Astrocyte (in vitro differentiated cells and primary cell): ENCODE measurements around the gene RALGAPB. TPM values are rescaled to one million over a fixed set of nuclear protein-coding genes. Genes with fewer than 3 reads are reported as not detected.
A peak's percentile ranks its signal among the peaks of the same experiment; 100 is the strongest.

Experiments used
- DNase-seq: peaks from one replicate; pipeline ENCODE4 v3.0.0-alpha.2; 2010; ENCODE audit warnings: low read depth
- FAIRE-seq: peaks from 2 replicates; lab custom pipeline; 2011; peaks lifted over from hg19 to GRCh38; lab: Jason Lieb, UNC
- H2AFZ ChIP-seq: 2 replicates; pipeline ENCODE4 v1.6.0; 2012; ENCODE audit warnings: low read depth, low read length, inconsistent platforms
- H3K27ac ChIP-seq: 2 replicates; pipeline ENCODE4 v1.5.1; 2011; ENCODE audit warnings: low read depth, low read length, inconsistent platforms
- H3K27me3 ChIP-seq: 2 replicates; pipeline ENCODE4 v1.6.0; 2011; ENCODE audit warnings: low read length, inconsistent platforms; ENCODE audit not compliant: insufficient read depth
- H3K36me3 ChIP-seq: 2 replicates; pipeline ENCODE4 v1.5.1; 2011; ENCODE audit warnings: low read length, inconsistent platforms; ENCODE audit not compliant: insufficient read depth
- H3K4me1 ChIP-seq: 2 replicates; pipeline ENCODE4 v1.5.1; 2011; ENCODE audit warnings: low read length, inconsistent platforms; ENCODE audit not compliant: insufficient read depth
- H3K4me2 ChIP-seq: 2 replicates; pipeline ENCODE4 v1.6.0; 2012; ENCODE audit warnings: low read length, inconsistent platforms
- H3K4me3 ChIP-seq: 2 replicates; pipeline ENCODE4 v1.5.1; 2011; ENCODE audit warnings: low read depth, mild to moderate bottlenecking, low read length, inconsistent platforms; ENCODE audit not compliant: insufficient read depth
- H3K79me2 ChIP-seq: 2 replicates; pipeline ENCODE4 v1.6.0; 2012; ENCODE audit warnings: mild to moderate bottlenecking, low read length, inconsistent platforms; ENCODE audit not compliant: insufficient read depth
- H3K9ac ChIP-seq: 2 replicates; pipeline ENCODE4 v1.6.0; 2012; ENCODE audit warnings: mild to moderate bottlenecking, low read length, inconsistent platforms
- H3K9me3 ChIP-seq: 2 replicates; pipeline ENCODE4 v1.5.1; 2012; ENCODE audit warnings: low read depth, mild to moderate bottlenecking, low read length, inconsistent platforms; ENCODE audit not compliant: insufficient read depth
- H4K20me1 ChIP-seq: 2 replicates; pipeline ENCODE4 v1.6.0; 2012; ENCODE audit warnings: low read length, inconsistent platforms; ENCODE audit not compliant: insufficient read depth
- H3K27ac Mint-ChIP-seq: one replicate; pipeline ENCODE4 v1.8.0; 2021; ENCODE audit warnings: mild to moderate bottlenecking, mixed read lengths; ENCODE audit not compliant: unreplicated experiment
- H3K27me3 Mint-ChIP-seq: one replicate; pipeline ENCODE4 v1.8.0; 2021; ENCODE audit warnings: low read depth, mixed read lengths; ENCODE audit not compliant: unreplicated experiment
- H3K36me3 Mint-ChIP-seq: one replicate; pipeline ENCODE4 v1.8.0; 2021; ENCODE audit warnings: low read depth, mixed read lengths; ENCODE audit not compliant: unreplicated experiment
- H3K4me1 Mint-ChIP-seq: one replicate; pipeline ENCODE4 v1.8.0; 2021; ENCODE audit warnings: low read depth, mixed read lengths; ENCODE audit not compliant: unreplicated experiment
- H3K4me3 Mint-ChIP-seq: one replicate; pipeline ENCODE4 v1.8.0; 2021; ENCODE audit warnings: mild to moderate bottlenecking, moderate library complexity, mixed read lengths; ENCODE audit not compliant: unreplicated experiment
- H3K9me3 Mint-ChIP-seq: one replicate; pipeline ENCODE4 v1.8.0; 2021; ENCODE audit warnings: mild to moderate bottlenecking, mixed read lengths; ENCODE audit not compliant: unreplicated experiment
- EZH2 ChIP-seq: IDR thresholded peaks from 2 replicates; pipeline ENCODE4 v1.6.1; 2012; ENCODE audit warnings: mild to moderate bottlenecking, low read length, inconsistent platforms; ENCODE audit not compliant: insufficient read depth
- total RNA-seq: library from RNA; stranded (reverse); gene quantifications from 2 replicates; pipeline ENCODE4 v1.2.1, GENCODE V29; 2021
- TF ChIP-seq, protein P1 (sequence below): IDR thresholded peaks from 2 replicates; pipeline ENCODE4 v1.5.1; 2011; ENCODE audit warnings: low read depth, mild to moderate bottlenecking, inconsistent platforms, low read length, moderate library complexity; ENCODE audit not compliant: insufficient read depth

Gene RALGAPB
- total RNA-seq, 1 donor from 2014 or later = 40.2 TPM

DNA sequence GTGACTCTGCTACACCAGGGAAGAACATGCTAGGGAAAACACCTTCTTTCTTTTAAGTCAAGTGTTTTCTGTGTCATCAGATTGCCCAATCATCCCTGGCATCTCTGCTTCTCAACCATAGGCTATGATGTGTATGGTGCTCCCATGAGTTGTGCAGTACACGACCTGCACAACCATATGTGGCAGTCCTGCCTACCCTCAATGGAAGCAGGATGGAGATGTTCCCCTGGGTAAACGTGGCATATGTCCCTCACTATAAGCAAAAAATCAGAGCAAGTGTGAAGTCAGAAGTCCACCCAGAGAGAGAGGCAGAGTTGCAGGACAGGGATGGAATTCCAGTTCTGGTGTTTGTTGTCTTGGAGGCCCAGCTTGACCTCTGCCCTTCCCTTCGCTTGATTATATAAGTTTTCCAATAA lies 27.3 kb upstream of the RALGAPB start:
- TF ChIP-seq, protein P1, sequence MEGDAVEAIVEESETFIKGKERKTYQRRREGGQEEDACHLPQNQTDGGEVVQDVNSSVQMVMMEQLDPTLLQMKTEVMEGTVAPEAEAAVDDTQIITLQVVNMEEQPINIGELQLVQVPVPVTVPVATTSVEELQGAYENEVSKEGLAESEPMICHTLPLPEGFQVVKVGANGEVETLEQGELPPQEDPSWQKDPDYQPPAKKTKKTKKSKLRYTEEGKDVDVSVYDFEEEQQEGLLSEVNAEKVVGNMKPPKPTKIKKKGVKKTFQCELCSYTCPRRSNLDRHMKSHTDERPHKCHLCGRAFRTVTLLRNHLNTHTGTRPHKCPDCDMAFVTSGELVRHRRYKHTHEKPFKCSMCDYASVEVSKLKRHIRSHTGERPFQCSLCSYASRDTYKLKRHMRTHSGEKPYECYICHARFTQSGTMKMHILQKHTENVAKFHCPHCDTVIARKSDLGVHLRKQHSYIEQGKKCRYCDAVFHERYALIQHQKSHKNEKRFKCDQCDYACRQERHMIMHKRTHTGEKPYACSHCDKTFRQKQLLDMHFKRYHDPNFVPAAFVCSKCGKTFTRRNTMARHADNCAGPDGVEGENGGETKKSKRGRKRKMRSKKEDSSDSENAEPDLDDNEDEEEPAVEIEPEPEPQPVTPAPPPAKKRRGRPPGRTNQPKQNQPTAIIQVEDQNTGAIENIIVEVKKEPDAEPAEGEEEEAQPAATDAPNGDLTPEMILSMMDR = no peak
- no peak for TF ChIP-seq EZH2
- H3K4me3 ChIP-seq = no peak overlapping the region
- H3K9me3 ChIP-seq = no peaks in the 10 kb centered on the region
- H3K4me3 Mint-ChIP-seq = peak overlapping the region; percentile 29
- peak overlapping the region; percentile 59 for H3K27ac Mint-ChIP-seq
- no peak overlapping the region for H3K9ac ChIP-seq
- no peak overlapping the region for H2AFZ ChIP-seq
- DNase-seq (no peak), FAIRE-seq (no peak)
- peaks cover 18% of the 10 kb centered on the region for H3K4me1 ChIP-seq
- H3K4me2 ChIP-seq = no peak overlapping the region
- no peaks in the 10 kb centered on the region for H4K20me1 ChIP-seq
- H3K27me3 ChIP-seq = no peaks in the 10 kb centered on the region
- H3K36me3 ChIP-seq = no peaks in the 10 kb centered on the region
- peaks cover 23% of the 10 kb centered on the region for H3K4me1 Mint-ChIP-seq
- peaks cover 25% of the 10 kb centered on the region for H3K79me2 ChIP-seq
- H3K27me3 Mint-ChIP-seq = peaks cover 6% of the 10 kb centered on the region
- H3K9me3 Mint-ChIP-seq = no peaks in the 10 kb centered on the region
- H3K36me3 Mint-ChIP-seq = peaks cover 15% of the 10 kb centered on the region
- H3K27ac ChIP-seq = no peak overlapping the region

DNA sequence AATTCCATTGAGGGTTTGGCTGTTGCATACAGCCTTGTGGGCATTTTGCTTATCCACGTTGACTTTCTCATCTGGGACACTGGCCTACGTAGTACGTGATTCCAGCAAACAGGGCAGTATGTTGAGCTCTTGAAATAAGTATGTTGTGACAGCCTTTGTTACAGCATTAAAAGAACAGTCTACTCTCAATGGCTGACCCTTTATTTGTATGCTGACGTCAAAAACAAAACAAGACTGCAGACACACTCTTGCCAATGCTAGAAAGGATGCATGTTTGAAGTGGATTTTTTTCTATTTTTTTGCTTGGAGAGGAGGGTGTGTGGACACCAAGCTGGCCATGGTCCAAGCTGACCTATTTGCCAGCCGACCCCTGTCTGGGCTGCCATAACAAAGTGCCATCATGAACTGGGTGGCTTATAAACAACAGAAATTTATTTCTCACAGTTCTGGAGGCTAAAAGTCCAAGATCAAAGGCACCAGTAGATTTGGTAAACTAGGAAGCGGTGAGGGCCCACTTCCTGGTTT lies 26.7 kb upstream of the RALGAPB start:
- H3K79me2 ChIP-seq = peaks cover 25% of the 10 kb centered on the region
- DNase-seq (no peak), FAIRE-seq (no peak)
- H3K36me3 ChIP-seq = no peaks in the 10 kb centered on the region
- Mint-ChIP-seq H3K36me3 (peaks cover 20% of the 10 kb centered on the region), H3K27me3 (peaks cover 6% of the 10 kb centered on the region), H3K27ac (peak overlapping the region; percentile 50), H3K4me1 (peaks cover 29% of the 10 kb centered on the region), H3K9me3 (no peaks in the 10 kb centered on the region), H3K4me3 (peak overlapping the region; percentile 79)
- H3K9ac ChIP-seq = peak overlapping the region; percentile 97
- H3K4me1 ChIP-seq = peaks cover 24% of the 10 kb centered on the region
- TF ChIP-seq, protein P1 = no peak
- no peak for TF ChIP-seq EZH2
- H3K9me3 ChIP-seq = no peaks in the 10 kb centered on the region
- peak overlapping the region; percentile 84 for H3K4me3 ChIP-seq
- peak overlapping the region; percentile 97 for H3K4me2 ChIP-seq
- H3K27ac ChIP-seq = peak overlapping the region; percentile 85
- H2AFZ ChIP-seq = peak overlapping the region; percentile 75
- no peaks in the 10 kb centered on the region for H3K27me3 ChIP-seq
- H4K20me1 ChIP-seq = no peaks in the 10 kb centered on the region

DNA sequence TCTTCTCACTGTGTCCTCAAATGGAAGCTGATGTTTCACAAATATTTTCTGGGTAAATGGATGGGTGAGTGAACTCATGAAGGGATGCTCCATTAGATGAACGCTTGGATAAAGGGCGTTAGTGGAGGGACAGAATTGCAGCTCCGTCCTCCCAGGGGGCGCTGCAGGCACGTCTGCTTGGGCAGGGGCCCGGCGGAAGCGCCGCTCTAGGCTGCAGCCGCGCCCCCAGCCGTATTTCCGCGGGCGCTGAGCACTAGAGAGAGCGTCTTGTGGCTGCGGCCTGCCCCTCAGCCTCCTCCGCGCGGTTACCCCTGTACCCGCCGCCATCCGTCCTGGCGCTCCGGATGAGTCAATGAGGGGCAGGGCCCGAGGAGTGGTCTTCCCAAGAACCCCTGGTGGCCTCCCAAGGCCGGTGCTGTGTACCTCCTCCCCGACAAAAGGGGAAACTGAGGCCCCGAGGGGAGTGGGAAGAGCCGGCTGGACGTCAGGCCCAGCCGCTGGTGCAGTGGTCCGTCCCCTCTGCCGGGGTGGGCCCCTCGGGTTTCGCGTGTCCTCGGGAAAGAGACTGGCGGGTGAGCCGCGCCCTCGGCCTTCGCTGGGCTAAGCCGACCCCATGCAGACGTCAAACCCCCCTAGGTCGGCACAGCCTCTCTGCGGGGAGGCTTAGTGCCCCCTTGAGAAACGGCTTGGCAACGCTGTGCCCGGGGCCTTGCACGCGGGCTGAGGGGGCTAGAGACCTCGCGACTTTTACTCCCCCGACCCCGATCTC lies 26.0 kb upstream of the RALGAPB start:
- peak overlapping the region; percentile 75 for H2AFZ ChIP-seq
- H3K4me2 ChIP-seq = peak overlapping the region; percentile 97
- Mint-ChIP-seq H3K4me3 (peak overlapping the region; percentile 79), H3K27ac (peak overlapping the region; percentile 62), H3K36me3 (peaks cover 20% of the 10 kb centered on the region), H3K4me1 (peaks cover 29% of the 10 kb centered on the region), H3K27me3 (peaks cover 6% of the 10 kb centered on the region), H3K9me3 (no peaks in the 10 kb centered on the region)
- H3K9ac ChIP-seq = peak overlapping the region; percentile 97
- peak; percentile 92 for DNase-seq
- H3K27ac ChIP-seq = peak overlapping the region; percentile 85
- no peaks in the 10 kb centered on the region for H3K9me3 ChIP-seq
- no peak for TF ChIP-seq EZH2
- TF ChIP-seq, protein P1 = peak; percentile 89
- H4K20me1 ChIP-seq = no peaks in the 10 kb centered on the region
- peaks cover 28% of the 10 kb centered on the region for H3K4me1 ChIP-seq
- peak overlapping the region; percentile 84 for H3K4me3 ChIP-seq
- H3K36me3 ChIP-seq = no peaks in the 10 kb centered on the region
- no peak for FAIRE-seq
- H3K27me3 ChIP-seq = no peaks in the 10 kb centered on the region
- peaks cover 25% of the 10 kb centered on the region for H3K79me2 ChIP-seq
